NCI-H146 treated with DMSO at 0.1 percent for 48 hours (cell line): ENCODE measurements around the gene AP2A2.

ENCODE experiments used
- DNase-seq: peaks from one replicate; lab custom pipeline; 2025; ENCODE audit not compliant: unreplicated experiment; lab: John Stamatoyannopoulos, UW

AP2A2 gene

DNA sequence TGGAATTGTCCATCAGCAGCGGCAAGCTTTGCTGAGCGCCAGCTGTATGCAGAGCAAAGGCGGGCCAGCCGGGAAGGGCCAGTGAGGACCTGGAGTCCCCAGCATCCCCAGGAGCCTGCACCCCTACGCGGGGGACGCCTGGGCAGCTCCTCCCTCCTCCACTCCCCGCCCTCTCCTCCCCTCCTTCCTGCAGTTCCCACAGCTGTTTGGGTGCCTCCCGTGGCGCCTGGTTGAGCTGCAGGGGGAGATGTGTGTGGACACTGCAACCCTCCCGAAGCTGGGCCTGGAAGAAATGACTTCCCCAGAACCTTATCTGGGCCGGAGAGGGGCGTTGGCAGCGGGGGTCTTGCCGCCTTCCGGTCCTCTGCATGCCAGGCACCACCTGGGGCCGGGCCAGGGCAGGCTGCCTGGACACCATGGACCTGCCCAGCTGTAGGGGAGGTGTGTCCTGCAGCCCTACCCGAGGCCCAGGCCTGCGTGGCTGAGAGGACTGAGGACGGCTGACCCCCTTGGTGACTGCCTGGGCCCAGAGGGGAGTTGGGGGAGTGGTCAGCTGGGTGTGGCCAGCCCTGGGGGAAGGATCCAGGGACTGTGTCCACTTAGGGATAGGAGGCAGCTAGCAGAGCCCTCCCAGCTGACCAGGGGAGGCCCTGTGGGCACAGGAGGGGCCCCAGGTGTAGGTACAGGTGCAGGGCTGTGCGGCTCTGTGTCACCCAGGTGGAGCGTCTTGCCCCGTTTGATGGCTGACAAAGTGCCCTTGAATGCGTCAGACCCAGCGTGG is 127.6 kb downstream of the AP2A2 start:
- no peak for DNase-seq

DNA sequence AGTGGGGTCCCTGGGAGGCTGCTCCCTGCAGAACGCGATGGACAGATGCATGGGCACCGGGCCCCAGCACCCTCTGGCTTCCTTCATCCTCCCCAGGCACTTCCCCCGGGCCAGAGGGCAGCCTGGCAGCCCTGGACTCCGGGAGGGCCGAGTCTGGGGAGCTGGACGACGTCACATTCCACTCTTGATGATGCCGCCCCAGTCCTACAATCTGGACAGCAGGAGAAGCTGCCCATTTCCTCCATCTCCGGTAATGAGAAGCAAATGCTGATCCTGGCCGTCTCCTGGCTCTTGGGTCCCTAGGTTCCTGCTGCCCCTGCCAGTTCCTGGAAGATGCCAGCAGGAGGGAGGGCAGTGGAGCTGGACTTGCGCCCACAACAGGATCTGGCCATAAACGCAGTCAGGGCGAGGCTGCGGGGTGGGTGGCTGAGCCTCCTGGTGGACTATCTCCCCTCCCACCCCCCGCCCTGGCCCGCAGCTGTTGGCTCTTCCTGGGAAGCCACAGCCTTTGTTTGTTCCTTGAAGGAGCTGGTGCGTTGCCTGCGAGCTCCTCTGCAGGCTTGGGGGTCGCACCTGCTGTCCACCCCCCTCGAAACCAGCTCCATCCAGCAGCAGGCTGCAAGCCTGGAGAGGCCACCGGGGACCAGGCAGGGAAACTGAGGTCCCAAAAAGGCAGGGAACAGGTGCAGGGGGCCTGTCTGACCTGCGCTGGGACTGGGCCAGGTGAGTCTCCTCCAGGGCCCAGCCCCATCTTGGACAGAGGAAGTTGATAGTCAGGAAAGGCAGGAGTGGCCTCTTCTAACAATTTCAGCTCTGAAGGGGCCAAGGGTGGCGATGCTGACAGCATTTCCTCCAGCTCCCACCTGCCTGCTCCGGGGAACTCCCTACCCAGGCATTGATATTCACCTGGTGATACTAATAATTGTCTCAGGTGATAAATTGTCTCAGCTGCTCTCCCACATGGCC is 128.8 kb downstream of the AP2A2 start:
- DNase-seq: peak; percentile 25

DNA sequence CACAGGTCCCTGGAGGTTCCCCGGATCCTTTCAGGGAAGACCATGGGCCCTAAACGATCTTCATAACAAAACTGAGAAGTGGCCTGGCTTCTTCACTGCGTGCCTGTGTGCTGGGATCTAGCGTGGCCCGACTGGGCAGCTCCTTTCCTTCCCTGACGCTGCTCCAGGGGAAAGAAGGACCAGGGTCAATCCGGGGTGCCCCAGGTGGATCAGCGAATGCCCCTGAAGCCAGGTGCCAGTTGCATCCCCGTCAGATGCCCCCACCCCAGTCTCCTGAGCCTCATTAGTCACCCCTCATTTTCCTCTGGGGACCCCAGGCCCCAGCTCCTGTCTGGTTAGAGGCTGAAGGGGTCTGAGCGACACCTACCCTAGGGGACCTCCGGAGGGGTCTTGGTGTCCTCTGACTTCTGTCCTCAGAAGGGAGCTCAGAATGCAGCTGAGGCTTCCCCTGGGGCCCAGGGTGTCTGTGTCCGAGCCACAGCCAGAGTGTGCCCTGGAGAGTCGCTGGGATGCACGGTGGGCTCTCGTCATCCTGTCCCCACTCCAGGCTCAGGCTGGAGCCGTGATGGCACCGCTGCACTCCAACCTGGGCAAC is 129.5 kb downstream of the AP2A2 start:
- no peak for DNase-seq

DNA sequence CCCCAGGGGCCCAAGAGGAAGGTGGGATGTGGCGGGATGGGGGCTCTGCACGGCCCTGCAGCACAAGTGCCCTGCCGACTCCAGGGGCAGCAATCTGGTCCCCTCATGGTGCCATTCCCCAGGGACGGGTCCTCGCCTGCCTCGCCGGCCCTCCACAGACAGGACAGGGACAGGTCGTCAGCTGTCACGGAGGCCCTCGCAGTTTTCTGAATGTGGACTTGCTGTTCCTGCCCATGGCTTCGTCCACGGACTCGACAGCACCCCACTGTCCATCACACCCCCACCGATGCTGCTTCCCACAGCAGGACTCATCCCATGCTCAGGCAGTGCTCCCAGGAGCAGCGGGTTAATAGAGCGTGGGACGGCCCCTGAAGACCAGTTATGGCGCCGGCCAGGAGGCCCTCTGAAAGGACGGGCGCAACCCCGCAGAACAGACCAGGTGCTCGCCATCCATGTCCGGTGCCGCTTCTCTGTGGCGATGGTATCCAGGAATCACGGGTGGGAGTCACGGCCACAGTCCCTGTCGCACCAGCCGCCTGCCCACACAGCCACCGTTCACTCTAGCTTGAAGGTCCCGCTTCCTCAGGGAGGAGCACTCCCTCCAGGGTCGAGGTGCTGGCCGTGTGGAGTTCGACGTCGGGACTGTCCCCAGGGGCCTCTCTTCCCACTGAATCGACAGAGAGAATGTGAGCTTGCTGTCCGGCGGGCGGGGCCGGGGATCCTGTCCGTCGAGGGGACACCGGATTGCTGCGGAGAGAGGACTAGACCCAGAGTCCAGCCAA is 130.5 kb downstream of the AP2A2 start:
- no peak for DNase-seq

DNA sequence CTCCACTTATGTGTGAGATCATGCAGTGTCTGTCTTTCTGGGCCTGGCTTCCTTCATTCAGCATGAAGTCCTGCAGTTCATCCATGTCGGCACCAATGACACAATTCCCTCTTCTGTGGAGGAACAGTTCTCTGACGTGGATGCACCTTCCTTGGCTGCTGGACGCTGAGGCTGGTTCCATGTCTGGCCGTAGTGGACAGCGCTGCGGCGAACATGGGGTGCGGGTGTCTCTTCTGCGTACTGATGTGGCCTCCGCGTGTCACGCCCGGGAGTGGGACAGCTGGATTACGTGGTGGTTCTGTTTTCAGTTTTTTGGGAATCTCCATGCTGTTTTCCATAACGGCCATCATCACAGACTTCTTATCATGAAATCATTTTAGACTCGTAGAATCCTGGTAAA is 132.1 kb downstream of the AP2A2 start:
- no peak for DNase-seq

DNA sequence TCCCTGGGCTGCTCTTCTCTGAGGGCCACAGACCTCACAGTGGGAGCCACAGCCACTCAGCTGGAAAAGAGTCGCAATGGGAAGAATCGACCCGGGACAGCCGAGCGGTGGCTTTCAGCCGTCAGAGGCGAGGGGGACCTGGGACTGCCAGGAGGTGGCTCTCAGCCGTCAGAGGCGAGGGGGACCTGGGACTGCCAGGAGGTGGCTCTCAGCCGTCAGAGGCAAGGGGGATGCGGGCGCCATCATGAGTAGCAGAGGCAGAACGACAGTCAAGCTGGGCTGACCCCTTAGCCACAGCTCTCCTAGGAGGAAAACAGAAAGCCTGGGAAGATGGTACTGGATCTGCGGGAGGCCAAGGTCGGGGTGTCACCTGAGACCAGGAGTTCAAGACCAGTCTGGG is 134.1 kb downstream of the AP2A2 start:
- DNase-seq: no peak

DNA sequence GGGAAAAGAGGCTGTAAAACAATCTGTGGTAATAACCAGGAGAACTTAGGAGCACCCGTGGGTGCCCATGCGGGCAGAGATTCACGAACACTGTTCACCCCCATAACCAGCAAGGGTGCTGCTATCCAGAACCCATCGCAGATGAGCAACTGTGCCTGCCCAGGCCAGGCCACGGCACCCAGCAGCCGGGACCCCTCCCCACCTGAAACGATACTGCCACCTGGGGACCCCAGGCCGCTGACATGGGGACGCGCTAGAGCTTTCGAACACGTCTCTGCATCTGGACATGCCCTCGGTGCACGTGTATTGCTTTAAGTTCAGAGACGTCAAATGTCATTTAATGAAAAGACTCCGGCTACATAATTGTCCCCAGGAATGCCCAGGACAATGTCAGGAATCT is 134.7 kb downstream of the AP2A2 start:
- no peak for DNase-seq

DNA sequence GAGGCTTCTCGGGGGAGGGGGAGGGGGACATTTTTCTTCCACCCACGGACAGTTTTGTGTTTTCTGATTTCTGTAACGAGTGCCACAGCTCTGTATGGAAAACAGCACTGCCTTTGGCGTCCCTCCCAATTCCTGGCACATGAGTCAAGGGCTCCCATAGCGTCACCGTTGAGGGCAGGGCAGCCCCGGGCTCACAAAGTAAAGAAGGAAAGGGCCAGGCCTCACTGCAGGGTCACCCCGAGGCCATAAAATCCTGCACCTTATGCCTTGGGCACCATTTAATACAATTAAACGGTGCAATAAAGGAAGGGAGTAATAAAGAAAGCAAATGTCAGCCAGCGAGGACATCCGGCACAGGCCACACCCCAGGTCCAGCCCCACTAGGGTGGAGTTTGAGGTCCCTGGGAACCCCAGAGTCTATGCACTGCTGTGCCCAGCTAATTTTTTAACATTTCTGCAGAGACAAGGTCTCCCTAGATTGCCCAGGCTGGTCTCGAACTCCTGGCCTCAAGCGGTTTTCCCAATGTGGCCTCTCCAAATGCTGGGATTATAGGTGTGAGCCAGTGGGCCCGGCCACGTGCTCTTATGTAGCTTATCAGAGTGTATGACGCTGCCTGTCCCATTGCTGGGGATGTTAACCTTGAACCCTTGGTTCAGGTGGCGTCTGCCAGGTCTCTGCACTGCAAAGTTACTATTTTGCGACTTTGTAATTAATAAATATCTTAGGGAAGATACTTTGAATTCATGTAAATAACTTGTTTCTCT is 135.4 kb downstream of the AP2A2 start:
- no peak for DNase-seq
